ENCODE measurements around the gene DMD.

- TF ChIP-seq, protein P1, sequence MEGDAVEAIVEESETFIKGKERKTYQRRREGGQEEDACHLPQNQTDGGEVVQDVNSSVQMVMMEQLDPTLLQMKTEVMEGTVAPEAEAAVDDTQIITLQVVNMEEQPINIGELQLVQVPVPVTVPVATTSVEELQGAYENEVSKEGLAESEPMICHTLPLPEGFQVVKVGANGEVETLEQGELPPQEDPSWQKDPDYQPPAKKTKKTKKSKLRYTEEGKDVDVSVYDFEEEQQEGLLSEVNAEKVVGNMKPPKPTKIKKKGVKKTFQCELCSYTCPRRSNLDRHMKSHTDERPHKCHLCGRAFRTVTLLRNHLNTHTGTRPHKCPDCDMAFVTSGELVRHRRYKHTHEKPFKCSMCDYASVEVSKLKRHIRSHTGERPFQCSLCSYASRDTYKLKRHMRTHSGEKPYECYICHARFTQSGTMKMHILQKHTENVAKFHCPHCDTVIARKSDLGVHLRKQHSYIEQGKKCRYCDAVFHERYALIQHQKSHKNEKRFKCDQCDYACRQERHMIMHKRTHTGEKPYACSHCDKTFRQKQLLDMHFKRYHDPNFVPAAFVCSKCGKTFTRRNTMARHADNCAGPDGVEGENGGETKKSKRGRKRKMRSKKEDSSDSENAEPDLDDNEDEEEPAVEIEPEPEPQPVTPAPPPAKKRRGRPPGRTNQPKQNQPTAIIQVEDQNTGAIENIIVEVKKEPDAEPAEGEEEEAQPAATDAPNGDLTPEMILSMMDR (IDR thresholded peaks at IDR 0.05): no peak
- TF ChIP-seq POLR2A (IDR thresholded peaks at IDR 0.05) (no peak), EP300 (IDR thresholded peaks at IDR 0.05) (no peak)
Observed at GRCh38 chrX:32778965-32779364, 432.4 kb downstream of the DMD start.

Data from ovary (tissue), 3 donors.